H1 (cell line): ENCODE results near the gene APOL1. TPM values are rescaled to one million over a fixed set of nuclear protein-coding genes. Genes with fewer than 3 reads are reported as not detected.

Source experiments
- SAP30 ChIP-seq: fragments of 300-600 bp; sonication (generic); IDR thresholded peaks from 2 replicates; pipeline ENCODE4 v1.7.1; 2012; ENCODE audit warnings: low read length, moderate library complexity, mild to moderate bottlenecking, inconsistent platforms; ENCODE audit not compliant: insufficient read depth, insufficient replicate concordance
- TAF1 ChIP-seq: IDR thresholded peaks from 2 replicates; pipeline ENCODE4 v1.6.1; 2011; ENCODE audit warnings: mild to moderate bottlenecking, low read depth, low read length
- polyA plus RNA-seq, 7 experiments: library from polyadenylated mRNA; depleted of rRNA in 3 of 7; stranded (reverse) in 5 of 7; unstranded in 2 of 7; fragments of >200 nt in 5 of 7; fragments of 200-250 nt in 2 of 7; gene quantifications; 1 replicate in 5 of 7; 2 replicates in 1 of 7; 4 replicates in 1 of 7; pipeline versions ENCODE4 v1.2.1 to v1.2.3, GENCODE V29; 2011 to 2013; ENCODE audit warnings: missing spikeins in 2 of 7, mixed read lengths in 2 of 7
- total RNA-seq: library from RNA; stranded (reverse); fragmentation: NEBNext Ultra II Directional; extraction: Animal tissue kit (Norgen Biotek cat#: 25700); gene quantifications from 2 replicates; pipeline ENCODE4 v1.2.1, GENCODE V29; 2021

APOL1 gene
- total and polyA plus RNA-seq, 2 of the 8 experiments (the other 6 are each of a cell fraction or from before 2014, with no cell fraction given), result not detected

DNA sequence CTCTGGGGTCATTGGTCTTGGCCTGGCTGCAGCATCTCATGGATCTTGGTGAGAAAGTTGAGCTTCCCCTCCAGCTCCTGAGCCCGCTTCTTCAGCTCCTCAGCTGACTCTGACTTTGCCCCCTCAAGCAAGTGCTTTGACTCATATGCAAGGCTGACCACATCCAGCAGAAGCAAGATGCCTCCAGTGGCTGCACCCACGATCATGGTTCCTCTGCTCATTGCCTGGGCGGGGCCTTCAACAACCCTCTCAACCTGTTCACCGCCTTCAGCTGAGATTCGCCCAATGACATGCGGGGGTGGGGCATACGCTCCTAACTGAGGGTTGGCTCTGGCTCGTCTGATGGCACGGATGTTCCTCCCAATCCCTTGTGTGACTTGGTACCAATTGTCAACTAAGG is 25.5 kb upstream of the APOL1 start (continued):
- TF ChIP-seq SAP30 (no peak), TAF1 (no peak)
- TF ChIP-seq, all 59 proteins: peak for 0
